Spleen (tissue), 7 donors: ENCODE measurements around the gene BMP6.

Experiments used
- POLR2AphosphoS5 ChIP-seq, 3 donors: sonication (generic); formaldehyde crosslinking; IDR thresholded peaks; one replicate each; pipeline ENCODE4 v1.5.1; 2017; ENCODE audit warnings: antibody characterized with exemption in 3 of 3
- TF ChIP-seq, protein P1 (sequence below), 11 experiments: fragments of 200-600 bp in 7 of 11; fragments of 450-650 bp in 4 of 11; sonication (generic) in 4 of 11; IDR thresholded peaks in 8 of 11; conservative IDR thresholded peaks in 3 of 11; 1 replicate in 7 of 11; 2 replicates in 4 of 11; pipeline versions ENCODE4 v1.4.0 to v1.8.0; 2016 to 2021; ENCODE audit warnings: antibody characterized with exemption in 11 of 11, inconsistent platforms in 4 of 11, mild to moderate bottlenecking in 1 of 11
- donor health status: DM: no; HTN: no; CAD: no; lungs with moderate emphysema.
- donor health status: DM: no; HTN: no; CAD: no.
- donor health status: DM: no; HTN: no; CAD: no.

DNA sequence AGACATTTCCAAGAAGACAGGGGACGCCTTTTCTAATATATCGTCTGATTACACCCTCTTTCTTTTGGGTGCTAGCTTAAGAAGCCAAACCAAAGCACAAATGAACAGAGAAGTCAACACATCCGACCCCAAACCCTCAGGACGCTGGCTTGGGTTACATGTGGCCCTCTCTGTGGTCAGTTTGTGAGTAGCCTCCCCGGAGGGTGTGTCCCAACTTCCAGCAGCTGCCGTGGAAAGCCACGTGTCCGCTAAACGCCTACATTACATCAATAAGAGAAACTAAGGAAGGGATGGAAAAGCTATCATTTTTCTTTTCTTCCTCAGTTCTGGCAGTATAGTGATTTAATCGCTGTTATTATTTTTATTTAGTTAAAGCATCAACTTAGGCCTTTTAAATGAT is 487 bp upstream of the BMP6 start:
- TF ChIP-seq, protein P1, sequence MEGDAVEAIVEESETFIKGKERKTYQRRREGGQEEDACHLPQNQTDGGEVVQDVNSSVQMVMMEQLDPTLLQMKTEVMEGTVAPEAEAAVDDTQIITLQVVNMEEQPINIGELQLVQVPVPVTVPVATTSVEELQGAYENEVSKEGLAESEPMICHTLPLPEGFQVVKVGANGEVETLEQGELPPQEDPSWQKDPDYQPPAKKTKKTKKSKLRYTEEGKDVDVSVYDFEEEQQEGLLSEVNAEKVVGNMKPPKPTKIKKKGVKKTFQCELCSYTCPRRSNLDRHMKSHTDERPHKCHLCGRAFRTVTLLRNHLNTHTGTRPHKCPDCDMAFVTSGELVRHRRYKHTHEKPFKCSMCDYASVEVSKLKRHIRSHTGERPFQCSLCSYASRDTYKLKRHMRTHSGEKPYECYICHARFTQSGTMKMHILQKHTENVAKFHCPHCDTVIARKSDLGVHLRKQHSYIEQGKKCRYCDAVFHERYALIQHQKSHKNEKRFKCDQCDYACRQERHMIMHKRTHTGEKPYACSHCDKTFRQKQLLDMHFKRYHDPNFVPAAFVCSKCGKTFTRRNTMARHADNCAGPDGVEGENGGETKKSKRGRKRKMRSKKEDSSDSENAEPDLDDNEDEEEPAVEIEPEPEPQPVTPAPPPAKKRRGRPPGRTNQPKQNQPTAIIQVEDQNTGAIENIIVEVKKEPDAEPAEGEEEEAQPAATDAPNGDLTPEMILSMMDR (IDR thresholded peaks at IDR 0.05 in 8 of 11, conservative IDR thresholded peaks at IDR 0.05 in 3 of 11): no peak
- TF ChIP-seq POLR2AphosphoS5 (IDR thresholded peaks at IDR 0.05): no peak
